ENCODE measurements around the gene DNAL1.

The DNAL1 gene

GRCh38 chr14:73744874-73745529 lies 100.2 kb downstream of the DNAL1 start:
- no peak for DNase-seq

GRCh38 chr14:73745571-73746519 lies 101.1 kb downstream of the DNAL1 start:
- no peak for DNase-seq

- DNase-seq = no peak
Observed at GRCh38 chr14:73746520-73747378, 102.0 kb downstream of the DNAL1 start.

GRCh38 chr14:73747379-73748211 lies 102.8 kb downstream of the DNAL1 start:
- no peak for DNase-seq

- DNase-seq = no peak
Observed at GRCh38 chr14:73748858-73749357, 104.1 kb downstream of the DNAL1 start.

GRCh38 chr14:73749706-73750530 lies 105.1 kb downstream of the DNAL1 start:
- DNase-seq = no peak

- no peak for DNase-seq
Observed at GRCh38 chr14:73750531-73750901, 105.7 kb downstream of the DNAL1 start.

GRCh38 chr14:73751157-73751691 lies 106.4 kb downstream of the DNAL1 start:
- DNase-seq = no peak

- DNase-seq = peak; percentile 32
Observed at GRCh38 chr14:73752297-73752992, 107.7 kb downstream of the DNAL1 start.

All from effector CD8-positive, alpha-beta T cell (primary cell).